SK-N-SH (cell line): ENCODE measurements around the gene SRRM4. TPM values are rescaled to one million over a fixed set of nuclear protein-coding genes. Genes with fewer than 3 reads are reported as not detected.

Source experiments
- CTCF ChIA-PET: fragments of 300-600, 350-600 bp; formaldehyde crosslinking; extraction: SDS; loops from one replicate; lab custom pipeline; 2021; lab: Yijun Ruan, JAX
- POLR2A ChIA-PET: fragments of 350-600 bp; sonication (Branson Sonifier 250); formaldehyde crosslinking; extraction: SDS; loops from one replicate; lab custom pipeline; 2020; ENCODE audit warnings: antibody characterized with exemption, inconsistent platforms; lab: Yijun Ruan, JAX
- DNase-seq: peaks from one replicate; pipeline ENCODE4 v3.0.0; 2012
- H2AFZ ChIP-seq: fragments of 200-600 bp; sonication (generic); 2 replicates; pipeline ENCODE4 v1.8.1; 2016; ENCODE audit warnings: antibody characterized with exemption, mild to moderate bottlenecking, low read depth
- H3F3A ChIP-seq: fragments of 200-600 bp; sonication (generic); replicated peaks from 2 replicates; pipeline ENCODE3; 2016; ENCODE audit warnings: antibody characterized with exemption, mild to moderate bottlenecking; ENCODE audit not compliant: insufficient read depth
- H3K27ac ChIP-seq, 2 experiments: fragments of 200-500 bp in 1 of 2; fragments of 200-600 bp in 1 of 2; sonication (Bioruptor generic) in 1 of 2; sonication (generic), shearing (Covaris generic) in 1 of 2; 2 replicates each; pipeline versions ENCODE4 v1.5.1 to v1.6.1; 2014 to 2016; ENCODE audit warnings: low read depth in 2 of 2, inconsistent platforms in 1 of 2, low read length in 1 of 2, mild to moderate bottlenecking in 1 of 2, mixed read lengths in 1 of 2
- H3K27me3 ChIP-seq: fragments of 200-600 bp; sonication (generic), shearing (Covaris generic); 2 replicates; pipeline ENCODE4 v1.6.1; 2016; ENCODE audit warnings: mixed run types; ENCODE audit not compliant: insufficient read depth
- H3K36me3 ChIP-seq, 2 experiments: fragments of 200-500 bp in 1 of 2; fragments of 200-600 bp in 1 of 2; sonication (Bioruptor generic) in 1 of 2; sonication (generic) in 1 of 2; replicated peaks in 1 of 2; 2 replicates each; pipeline versions ENCODE3 to v1.5.1; 2014 to 2016; ENCODE audit warnings: low read length in 1 of 2, mild to moderate bottlenecking in 1 of 2; ENCODE audit not compliant: insufficient read depth in 2 of 2, control insufficient read depth in 1 of 2
- H3K4me1 ChIP-seq, 2 experiments: fragments of 200-500 bp in 1 of 2; fragments of 200-600 bp in 1 of 2; sonication (Bioruptor generic) in 1 of 2; sonication (generic), shearing (Covaris generic) in 1 of 2; 2 replicates each; pipeline versions ENCODE4 v1.5.1 to v1.6.1; 2014 to 2016; ENCODE audit warnings: low read depth in 1 of 2, low read length in 1 of 2, mixed run types in 1 of 2; ENCODE audit not compliant: insufficient read depth in 2 of 2, control insufficient read depth in 1 of 2
- H3K4me2 ChIP-seq: fragments of 200-600 bp; sonication (generic), shearing (Covaris generic); 2 replicates; pipeline ENCODE4 v1.6.1; 2017; ENCODE audit warnings: mixed run types
- H3K4me3 ChIP-seq, 2 experiments: fragments of 200-500 bp in 1 of 2; fragments of 200-600 bp in 1 of 2; sonication (Bioruptor generic) in 1 of 2; sonication (generic), shearing (Covaris generic) in 1 of 2; 2 replicates each; pipeline versions ENCODE4 v1.5.1 to v1.8.1; 2014 to 2016; ENCODE audit warnings: low read depth in 2 of 2, inconsistent platforms in 1 of 2, low read length in 1 of 2, mild to moderate bottlenecking in 1 of 2, mixed read lengths in 1 of 2, moderate library complexity in 1 of 2
- H3K79me2 ChIP-seq: fragments of 200-600 bp; sonication (generic); 2 replicates; pipeline ENCODE4 v1.8.1; 2017; ENCODE audit warnings: mild to moderate bottlenecking; ENCODE audit not compliant: insufficient read depth
- H3K9ac ChIP-seq: fragments of 200-600 bp; sonication (generic); 2 replicates; pipeline ENCODE4 v1.6.1; 2017; ENCODE audit warnings: mixed run types
- H3K9me2 ChIP-seq: fragments of 200-600 bp; sonication (generic); 2 replicates; pipeline ENCODE4 v1.6.1; 2017; ENCODE audit warnings: mixed run types
- H3K9me3 ChIP-seq: fragments of 200-600 bp; sonication (generic); 2 replicates; pipeline ENCODE4 v1.6.1; 2017; ENCODE audit warnings: mixed run types, mild to moderate bottlenecking, moderate library complexity
- H4K20me1 ChIP-seq: fragments of 200-600 bp; sonication (generic); 2 replicates; pipeline ENCODE4 v1.6.1; 2017; ENCODE audit warnings: mild to moderate bottlenecking, mixed run types; ENCODE audit not compliant: insufficient read depth
- CHD2 ChIP-seq: fragments of 150-350 bp; IDR thresholded peaks from 2 replicates; pipeline ENCODE4 v1.6.1; 2018; ENCODE audit warnings: low read length; ENCODE audit not compliant: partially characterized antibody
- EP300 ChIP-seq, 2 experiments: IDR thresholded peaks; 2 replicates each; pipeline versions ENCODE4 v1.4.0 to v1.6.1; 2012; ENCODE audit warnings: borderline replicate concordance in 1 of 2, low read depth in 1 of 2, low read length in 1 of 2
- FOSL2 ChIP-seq: IDR thresholded peaks from 2 replicates; pipeline ENCODE4 v1.4.0; 2012; ENCODE audit warnings: low read depth, mild to moderate bottlenecking, moderate library complexity, borderline replicate concordance
- FOXM1 ChIP-seq: IDR thresholded peaks from 2 replicates; pipeline ENCODE4 v1.4.0; 2012; ENCODE audit warnings: low read depth, mild to moderate bottlenecking
- GATA2 ChIP-seq: sonication (generic); formaldehyde crosslinking; IDR thresholded peaks from 2 replicates; pipeline ENCODE4 v1.5.0; 2020; ENCODE audit warnings: mild to moderate bottlenecking, missing genetic modification reagents
- JUND ChIP-seq: IDR thresholded peaks from 2 replicates; pipeline ENCODE4 v1.4.0; 2012
- MAX ChIP-seq: IDR thresholded peaks from 2 replicates; pipeline ENCODE4 v1.4.0; 2012; ENCODE audit warnings: low read depth
- MEF2A ChIP-seq: IDR thresholded peaks from 2 replicates; pipeline ENCODE4 v1.4.0; 2012; ENCODE audit warnings: low read depth, borderline replicate concordance
- NFIC ChIP-seq: IDR thresholded peaks from 2 replicates; pipeline ENCODE4 v1.4.0; 2012; ENCODE audit warnings: borderline replicate concordance
- NRF1 ChIP-seq: IDR thresholded peaks from 2 replicates; pipeline ENCODE4 v1.6.1; 2012; ENCODE audit warnings: low read depth, mild to moderate bottlenecking, low read length
- POLR2AphosphoS5 ChIP-seq: IDR thresholded peaks from 2 replicates; pipeline ENCODE4 v1.6.1; 2012; ENCODE audit warnings: low read depth, low read length
- RAD21 ChIP-seq: IDR thresholded peaks from 2 replicates; pipeline ENCODE4 v1.6.1; 2012; ENCODE audit warnings: mild to moderate bottlenecking, low read length
- SMC3 ChIP-seq: IDR thresholded peaks from 2 replicates; pipeline ENCODE4 v1.6.1; 2012; ENCODE audit warnings: low read depth, low read length, improper control_type of control experiment
- TAF1 ChIP-seq: IDR thresholded peaks from 2 replicates; pipeline ENCODE4 v1.6.1; 2012; ENCODE audit warnings: low read depth, mild to moderate bottlenecking, low read length, moderate library complexity, borderline replicate concordance
- TEAD4 ChIP-seq: IDR thresholded peaks from 2 replicates; pipeline ENCODE4 v1.4.0; 2012; ENCODE audit warnings: mild to moderate bottlenecking, borderline replicate concordance; ENCODE audit not compliant: insufficient read depth
- WGBS: methylation state at CpG from one replicate; pipeline ENCODE4 v1.1.6; 2017; ENCODE audit warnings: low lambda C conversion rate; 5-methylcytosine and 5-hydroxymethylcytosine counted together
- polyA plus RNA-seq, 3 experiments: library from polyadenylated mRNA; depleted of rRNA; stranded (reverse); fragments of >200 nt; gene quantifications; 2 replicates each; pipeline ENCODE4 v1.2.3, GENCODE V29; 2012
- TF ChIP-seq, protein P1 (sequence below): IDR thresholded peaks from 2 replicates; pipeline ENCODE4 v1.6.1; 2012; ENCODE audit warnings: mild to moderate bottlenecking, low read depth, low read length, moderate library complexity

The SRRM4 gene
- polyA plus RNA-seq, 1 of the 3 experiments (the other 2 are of a cell fraction): 0.03 TPM

DNA sequence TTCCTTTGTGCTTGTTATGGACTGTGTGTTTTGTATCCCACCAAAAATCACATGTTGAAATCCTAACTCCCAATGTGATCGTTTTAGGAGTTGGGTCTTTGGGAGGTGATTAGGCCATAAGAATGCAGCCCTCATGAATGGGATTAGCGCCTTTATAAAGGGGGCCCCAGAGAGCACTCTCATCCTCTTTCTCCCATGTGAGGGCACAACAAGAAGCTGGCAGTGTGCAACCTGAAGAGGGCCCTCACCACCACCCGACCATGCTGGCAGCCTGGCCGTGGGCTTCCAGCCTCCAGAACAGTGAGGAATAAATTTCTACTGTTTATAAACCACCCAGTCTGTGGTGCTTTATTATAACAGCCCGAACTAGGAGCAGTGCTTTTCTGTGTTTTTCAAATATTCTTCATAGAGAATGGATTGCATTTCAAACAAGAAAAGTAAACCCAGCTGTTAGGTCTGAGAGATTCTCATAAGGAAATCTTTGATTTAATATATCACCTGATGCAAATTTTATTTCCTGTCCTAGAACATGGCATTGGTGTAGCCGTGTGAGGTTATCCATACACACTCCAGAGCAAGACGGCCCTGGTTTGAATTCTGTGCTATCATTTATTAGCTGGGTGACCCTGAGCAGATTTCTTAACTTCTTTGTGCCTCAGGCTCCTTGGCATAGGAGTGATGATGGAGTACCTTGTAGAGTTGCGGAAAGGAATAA lies 225.2 kb downstream of the SRRM4 start:
- no peak overlapping the region for H3K9ac ChIP-seq
- POLR2A ChIA-PET: no interaction called here
- 44% methylated on average over 8 of the region's 8 CpGs for WGBS

DNA sequence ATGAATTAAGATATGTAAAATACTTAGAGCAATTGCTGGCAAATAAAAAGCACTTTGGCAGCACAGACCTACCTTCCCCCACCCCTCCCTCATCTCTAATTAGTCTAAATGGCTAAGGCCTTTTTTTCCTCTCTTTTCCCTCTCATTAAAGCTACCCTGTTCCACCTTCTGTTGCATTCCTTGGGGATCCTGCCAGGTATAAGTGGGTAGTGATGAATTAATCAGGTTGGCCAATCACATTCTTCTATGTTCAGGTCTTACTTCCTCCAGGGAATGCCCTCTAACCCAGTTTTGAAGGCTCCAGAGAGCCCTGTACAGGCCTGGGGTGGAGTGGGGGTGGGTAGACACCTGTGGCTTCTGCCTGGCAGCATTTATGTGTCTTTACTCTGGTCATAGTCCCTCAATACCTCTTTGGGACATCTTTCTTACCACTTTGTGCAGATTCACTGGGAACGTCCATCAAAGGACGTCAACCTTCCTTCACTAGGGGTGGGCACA lies 225.8 kb downstream of the SRRM4 start:
- Histone ChIP-seq H3K36me3 (no peaks in the 10 kb centered on the region), H2AFZ (no peak overlapping the region), H3K9ac (no peak overlapping the region), H3F3A (no peaks in the 10 kb centered on the region), H3K27ac (no peak overlapping the region), H3K27me3 (no peaks in the 10 kb centered on the region), H3K4me1 (peaks cover 0 to 12% of the 10 kb centered on the region in 2 experiments; a peak in 1 of 4 replicates), H3K9me2 (no peaks in the 10 kb centered on the region), H3K9me3 (no peaks in the 10 kb centered on the region), H3K4me2 (no peak overlapping the region), H4K20me1 (no peaks in the 10 kb centered on the region), H3K4me3 (no peak overlapping the region), H3K79me2 (no peaks in the 10 kb centered on the region)
- WGBS: 46% methylated on average over 2 of the region's 2 CpGs
- TF ChIP-seq, protein P1, sequence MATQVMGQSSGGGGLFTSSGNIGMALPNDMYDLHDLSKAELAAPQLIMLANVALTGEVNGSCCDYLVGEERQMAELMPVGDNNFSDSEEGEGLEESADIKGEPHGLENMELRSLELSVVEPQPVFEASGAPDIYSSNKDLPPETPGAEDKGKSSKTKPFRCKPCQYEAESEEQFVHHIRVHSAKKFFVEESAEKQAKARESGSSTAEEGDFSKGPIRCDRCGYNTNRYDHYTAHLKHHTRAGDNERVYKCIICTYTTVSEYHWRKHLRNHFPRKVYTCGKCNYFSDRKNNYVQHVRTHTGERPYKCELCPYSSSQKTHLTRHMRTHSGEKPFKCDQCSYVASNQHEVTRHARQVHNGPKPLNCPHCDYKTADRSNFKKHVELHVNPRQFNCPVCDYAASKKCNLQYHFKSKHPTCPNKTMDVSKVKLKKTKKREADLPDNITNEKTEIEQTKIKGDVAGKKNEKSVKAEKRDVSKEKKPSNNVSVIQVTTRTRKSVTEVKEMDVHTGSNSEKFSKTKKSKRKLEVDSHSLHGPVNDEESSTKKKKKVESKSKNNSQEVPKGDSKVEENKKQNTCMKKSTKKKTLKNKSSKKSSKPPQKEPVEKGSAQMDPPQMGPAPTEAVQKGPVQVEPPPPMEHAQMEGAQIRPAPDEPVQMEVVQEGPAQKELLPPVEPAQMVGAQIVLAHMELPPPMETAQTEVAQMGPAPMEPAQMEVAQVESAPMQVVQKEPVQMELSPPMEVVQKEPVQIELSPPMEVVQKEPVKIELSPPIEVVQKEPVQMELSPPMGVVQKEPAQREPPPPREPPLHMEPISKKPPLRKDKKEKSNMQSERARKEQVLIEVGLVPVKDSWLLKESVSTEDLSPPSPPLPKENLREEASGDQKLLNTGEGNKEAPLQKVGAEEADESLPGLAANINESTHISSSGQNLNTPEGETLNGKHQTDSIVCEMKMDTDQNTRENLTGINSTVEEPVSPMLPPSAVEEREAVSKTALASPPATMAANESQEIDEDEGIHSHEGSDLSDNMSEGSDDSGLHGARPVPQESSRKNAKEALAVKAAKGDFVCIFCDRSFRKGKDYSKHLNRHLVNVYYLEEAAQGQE: no peak
- TF ChIP-seq SMC3 (no peak), RAD21 (no peak), EP300 (IDR thresholded peaks at IDR 0.05; ENCODE audit: borderline replicate concordance in 1 of 2, low read depth in 1 of 2, low read length in 1 of 2) (no peak), MAX (no peak), CHD2 (no peak), JUND (no peak), FOXM1 (no peak), POLR2AphosphoS5 (no peak), GATA2 (no peak), TEAD4 (no peak), FOSL2 (no peak), NFIC (no peak), NRF1 (no peak), MEF2A (no peak), TAF1 (no peak)
- ChIA-PET POLR2A (no interaction called here), CTCF (interaction anchor here (1.0 to 1.7 kb wide), 2 partner anchors 206 to 237 kb away, joined by 3 to 11 read pairs; no protein-coding TSS in a partner anchor)
- DNase-seq: no peak

More for the DNA sequence above, 225.2 kb downstream of the SRRM4 start:
- H3K4me3 ChIP-seq: no peak overlapping the region
- TF ChIP-seq RAD21 (peak; percentile 22; the same call in 1 of the 2 replicates), JUND (no peak), CHD2 (no peak)
- TF ChIP-seq, all 33 proteins: peak for 1
- Histone ChIP-seq H3K36me3 (no peaks in the 10 kb centered on the region), H3K4me1 (peaks cover 0 to 12% of the 10 kb centered on the region in 2 experiments; a peak in 1 of 4 replicates), H3K9me3 (no peaks in the 10 kb centered on the region), H2AFZ (no peak overlapping the region), H3F3A (no peaks in the 10 kb centered on the region), H4K20me1 (no peaks in the 10 kb centered on the region), H3K79me2 (no peaks in the 10 kb centered on the region), H3K9me2 (no peaks in the 10 kb centered on the region), H3K27ac (no peak overlapping the region), H3K4me2 (no peak overlapping the region), H3K27me3 (no peaks in the 10 kb centered on the region)
- CTCF ChIA-PET: interaction anchor here (1.0 to 1.7 kb wide), 2 partner anchors 207 to 238 kb away, joined by 3 to 11 read pairs; no protein-coding TSS in a partner anchor
- DNase-seq: no peak
